Measurements from ENCODE around the gene PTX4.

Gene PTX4

DNA sequence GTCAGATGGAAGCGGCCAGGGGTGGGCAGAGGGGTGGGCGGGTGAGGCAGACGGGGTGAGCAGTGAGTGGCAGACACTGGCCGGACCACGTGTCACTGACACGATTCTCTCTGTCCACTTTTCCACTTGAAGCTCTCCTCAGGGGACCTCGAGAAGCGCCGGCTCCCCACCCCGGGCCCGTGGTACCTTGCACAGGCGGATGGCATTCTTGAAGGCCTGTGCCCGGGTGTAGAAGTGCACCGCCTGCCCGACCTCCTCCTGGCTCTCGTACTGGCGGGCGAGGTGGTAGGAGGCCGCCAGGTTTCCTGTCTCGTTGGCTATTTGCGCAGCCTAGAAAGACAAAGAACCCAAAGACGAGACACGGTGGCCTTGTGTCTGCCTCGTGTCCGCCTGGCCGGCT lies 35.6 kb upstream of the PTX4 start:
- no peak for DNase-seq (ENCODE audit: low spot score)

GRCh38 chr16:1523581-1524245 lies 35.0 kb upstream of the PTX4 start:
- DNase-seq (ENCODE audit: low spot score) = no peak

DNA sequence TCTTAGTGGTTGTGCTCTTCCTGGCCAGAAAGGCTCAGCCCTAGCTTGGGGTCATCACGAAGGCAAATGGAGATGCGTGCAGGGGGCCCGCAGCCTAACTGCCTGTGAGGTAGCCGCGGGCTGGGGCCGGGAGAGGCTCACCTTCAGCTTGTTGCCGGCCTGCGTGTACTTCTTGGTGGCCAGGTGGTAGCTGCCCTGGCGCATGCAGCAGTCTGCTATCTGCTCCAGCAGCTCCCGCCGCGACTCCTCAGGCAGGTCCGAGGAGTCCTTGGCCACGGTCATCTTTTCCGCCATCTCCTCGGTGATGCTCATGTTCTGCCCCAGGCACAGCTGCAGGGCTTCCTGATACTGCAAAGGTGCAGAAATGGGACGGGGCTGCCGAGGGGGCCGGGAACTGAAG lies 31.7 kb upstream of the PTX4 start:
- no peak for DNase-seq (ENCODE audit: low spot score)

DNA sequence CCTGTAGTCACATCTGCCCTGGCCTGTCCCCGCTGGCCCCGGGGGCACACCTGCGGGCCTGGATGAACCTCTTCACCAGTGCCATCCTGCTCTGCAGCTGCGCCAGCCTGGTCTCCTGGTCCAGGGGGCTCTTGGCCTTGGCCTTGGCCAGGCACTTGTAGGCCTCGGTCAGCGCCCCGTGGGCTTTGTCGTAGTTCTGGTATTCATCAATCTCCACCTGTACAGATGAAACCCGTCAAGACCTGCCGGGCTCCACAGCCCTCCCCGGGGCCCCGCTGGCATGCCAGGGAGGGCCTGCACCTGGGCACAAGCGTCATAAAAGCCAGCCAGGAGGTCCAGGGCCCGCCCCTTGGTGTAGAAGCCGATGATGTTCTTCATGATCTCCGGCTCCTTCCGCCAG lies 31.1 kb upstream of the PTX4 start:
- DNase-seq (ENCODE audit: low spot score) = no peak

GRCh38 chr16:1518626-1519135 lies 29.9 kb upstream of the PTX4 start:
- DNase-seq (ENCODE audit: low spot score) = no peak

- no peak for DNase-seq (ENCODE audit: low spot score)
Measured at GRCh38 chr16:1514507-1514906, 25.8 kb upstream of the PTX4 start.

GRCh38 chr16:1512774-1513173 lies 24.0 kb upstream of the PTX4 start:
- DNase-seq (ENCODE audit: low spot score) = no peak

DNA sequence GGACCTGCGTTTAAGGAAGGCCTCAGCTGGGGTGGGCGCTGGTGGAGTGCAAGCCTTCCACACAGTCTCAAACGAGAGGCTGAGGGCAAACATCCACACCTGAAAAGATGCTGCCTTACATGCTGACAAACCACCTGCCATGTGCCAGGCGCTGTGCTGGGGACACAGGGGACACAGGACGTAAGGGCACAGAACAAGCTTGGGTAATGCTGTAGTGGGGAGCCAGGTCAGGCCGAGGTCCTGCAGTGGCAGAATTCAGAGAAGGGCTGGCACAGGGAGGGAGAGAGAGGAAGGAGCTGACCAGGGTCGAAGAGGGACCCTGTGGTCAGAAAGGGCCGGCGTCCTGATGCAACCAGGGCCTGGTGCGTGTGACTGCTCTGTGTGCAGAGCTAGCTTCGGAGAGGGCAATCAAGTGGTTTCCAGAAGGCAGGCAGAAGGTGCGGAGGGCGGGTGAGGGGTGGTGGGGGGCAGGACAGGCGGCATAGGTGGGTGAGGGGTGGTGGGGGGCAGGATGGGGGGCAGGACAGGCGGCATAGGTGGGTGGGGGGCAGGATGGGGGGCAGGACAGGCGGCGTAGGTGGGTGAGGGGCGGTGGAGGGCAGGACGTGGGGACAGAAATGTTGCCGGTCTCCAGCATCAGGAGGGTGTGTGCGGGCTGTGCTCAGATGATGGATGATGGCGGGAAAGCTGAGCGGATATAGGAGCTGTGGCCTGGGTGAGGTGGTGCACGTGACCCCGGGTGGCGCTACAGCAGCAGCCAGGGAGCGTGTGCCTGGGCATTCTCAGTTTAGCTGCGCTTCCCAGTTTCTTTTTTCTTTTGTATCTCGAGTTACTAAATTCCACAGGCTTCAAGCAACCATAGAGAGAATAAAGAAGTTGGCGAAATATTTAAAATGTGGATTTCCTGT lies 23.2 kb upstream of the PTX4 start:
- no peak for DNase-seq (ENCODE audit: low spot score)

DNA sequence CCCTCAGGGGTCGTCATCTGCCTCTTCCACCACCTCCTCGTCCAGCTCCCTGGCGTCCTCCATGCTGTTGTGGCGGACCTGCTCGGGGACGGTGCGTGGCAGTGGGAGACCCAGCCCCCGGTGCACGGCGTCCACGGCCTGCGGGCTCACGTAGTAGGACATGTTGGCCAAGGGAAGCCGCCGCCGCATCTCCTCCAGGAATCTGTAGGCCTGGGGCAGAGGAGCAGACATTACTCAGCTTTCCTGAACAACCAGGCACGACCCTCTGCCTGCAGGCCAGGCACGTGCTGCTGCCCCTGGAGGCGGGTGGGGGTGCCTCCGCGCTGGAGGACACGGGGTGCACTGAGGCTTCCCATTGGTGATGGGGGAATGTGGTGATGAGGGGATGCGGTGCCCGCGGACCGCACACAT lies 22.2 kb upstream of the PTX4 start:
- no peak for DNase-seq (ENCODE audit: low spot score)

- no peak for DNase-seq (ENCODE audit: low spot score)
Measured at GRCh38 chr16:1510272-1510671, 21.5 kb upstream of the PTX4 start.

DNA sequence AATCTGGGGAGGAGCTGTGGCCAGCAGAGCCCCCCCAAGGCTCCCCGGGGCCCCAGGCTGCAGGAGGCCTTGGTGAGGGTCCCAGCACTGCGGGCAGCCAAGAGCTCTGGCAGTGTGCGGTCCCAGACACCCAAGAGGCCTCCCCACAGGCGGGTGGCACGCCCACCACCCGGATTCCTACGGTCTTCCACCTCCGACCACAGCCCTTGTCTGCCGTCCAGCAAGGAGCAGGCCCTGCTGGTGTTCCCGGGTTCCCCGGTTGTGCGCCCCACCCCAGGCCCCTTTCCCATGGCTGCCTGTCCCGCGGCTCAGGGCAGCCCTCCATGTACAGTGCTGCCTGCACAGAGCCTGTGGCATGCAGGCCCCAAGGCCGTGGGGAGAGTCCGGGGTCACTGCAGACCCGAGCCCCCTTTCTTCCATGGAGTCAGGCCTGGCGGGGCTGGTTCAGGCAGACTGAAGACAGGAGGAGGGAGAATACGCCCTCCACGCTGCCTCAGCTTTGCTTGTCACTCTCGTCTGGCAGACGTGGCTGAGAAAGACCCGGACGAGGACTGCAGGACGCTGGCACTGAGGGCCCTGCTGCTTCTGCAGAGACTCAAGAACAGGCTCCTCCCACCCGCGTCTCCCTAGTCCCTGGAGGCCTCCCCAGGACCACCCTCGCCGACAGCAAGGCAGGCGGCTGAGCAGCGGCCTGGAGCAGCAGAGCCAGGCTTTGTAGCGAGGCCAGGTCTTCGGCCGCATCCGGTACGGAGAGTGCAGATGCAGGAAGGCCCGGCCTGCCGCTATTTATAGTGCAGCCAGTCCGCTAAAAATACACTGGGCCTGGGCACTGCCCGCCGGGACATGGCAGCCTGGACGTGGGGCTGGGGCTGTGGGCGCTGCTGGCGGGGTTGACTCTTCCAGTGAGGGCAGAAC lies 20.8 kb upstream of the PTX4 start:
- no peak for DNase-seq (ENCODE audit: low spot score)

GRCh38 chr16:1508494-1509187 lies 19.9 kb upstream of the PTX4 start:
- no peak for DNase-seq (ENCODE audit: low spot score)

GRCh38 chr16:1506494-1507213 lies 17.9 kb upstream of the PTX4 start:
- no peak for DNase-seq (ENCODE audit: low spot score)

GRCh38 chr16:1505912-1506311 lies 17.2 kb upstream of the PTX4 start:
- DNase-seq (ENCODE audit: low spot score) = no peak

DNA sequence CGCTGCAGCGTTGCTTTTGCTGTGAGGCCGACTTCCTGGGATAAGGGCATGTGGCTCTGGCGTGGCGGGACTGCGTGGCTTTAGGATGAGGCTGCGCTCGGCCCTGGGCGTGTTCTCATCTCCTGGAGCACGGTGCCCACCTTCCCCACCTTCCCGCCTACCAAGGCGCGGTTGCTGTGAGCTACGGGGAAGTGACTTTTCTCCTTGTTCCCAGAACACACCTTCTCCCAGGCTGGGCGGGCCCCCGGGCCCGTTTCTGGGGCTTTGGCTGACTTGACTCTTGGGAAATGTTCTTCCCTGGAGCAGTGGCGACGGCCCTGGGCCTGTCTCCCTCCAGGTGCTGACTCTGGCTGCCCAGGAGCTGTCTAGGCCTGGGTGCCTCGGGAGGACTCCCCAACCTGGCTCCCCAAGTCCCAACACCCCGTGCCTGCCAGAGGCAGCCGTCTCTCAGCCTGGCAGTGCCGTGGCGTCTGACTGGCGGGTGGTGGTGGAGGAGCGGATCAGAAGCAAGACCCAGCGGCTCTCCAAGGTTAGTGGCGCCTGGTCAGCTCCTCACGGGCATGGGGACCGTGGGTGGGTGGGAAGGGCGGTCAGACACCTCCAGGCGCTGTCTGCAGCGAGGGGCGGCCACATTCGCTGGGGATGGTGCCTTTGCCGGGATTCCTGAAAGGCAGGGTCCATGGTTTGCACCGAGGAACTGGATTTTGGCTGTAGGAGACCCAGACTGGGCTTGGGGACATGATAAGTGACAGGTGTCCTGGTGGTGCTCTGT lies 16.5 kb upstream of the PTX4 start:
- DNase-seq (ENCODE audit: low spot score) = no peak

DNA sequence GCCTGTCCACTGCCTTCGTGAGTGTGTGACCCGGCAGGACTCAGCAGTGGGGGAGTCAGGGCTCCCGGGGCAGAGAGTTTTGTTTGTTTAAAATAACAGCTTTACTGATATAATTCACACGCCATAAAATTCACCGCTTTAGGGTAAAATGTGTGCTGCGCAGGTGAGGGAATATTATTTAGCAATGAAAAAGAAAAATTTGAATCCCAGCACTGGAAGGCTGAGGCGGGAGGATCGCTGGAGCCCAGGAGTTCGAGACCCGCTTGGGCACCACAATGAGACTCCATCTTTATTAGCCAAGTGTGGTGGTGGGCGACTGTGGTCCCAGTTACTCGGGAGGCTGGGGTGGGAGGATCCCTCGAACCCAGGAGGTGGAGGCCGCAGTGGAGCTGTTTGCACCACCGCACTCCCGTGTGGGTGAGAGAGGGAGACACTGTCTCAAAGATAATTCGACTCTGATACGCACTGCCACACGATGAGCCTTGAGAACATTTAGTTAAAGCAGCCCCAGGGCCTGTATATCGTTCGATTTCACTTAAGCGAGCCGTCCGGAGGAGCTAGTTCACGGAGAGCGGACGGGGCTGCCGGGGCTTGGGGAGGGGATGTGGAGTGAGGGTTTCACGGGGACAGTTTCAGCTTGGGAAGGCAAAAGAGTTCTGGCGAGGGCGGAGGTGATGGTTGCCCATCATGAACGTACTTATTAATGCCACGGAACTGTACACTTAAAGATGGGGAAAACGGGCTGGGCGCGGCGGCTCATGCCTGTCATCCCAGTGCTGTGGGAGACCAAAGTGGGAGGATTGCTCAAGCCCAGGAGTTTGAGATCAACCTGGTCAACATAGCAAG lies 14.6 kb upstream of the PTX4 start:
- DNase-seq (ENCODE audit: low spot score) = no peak

DNA sequence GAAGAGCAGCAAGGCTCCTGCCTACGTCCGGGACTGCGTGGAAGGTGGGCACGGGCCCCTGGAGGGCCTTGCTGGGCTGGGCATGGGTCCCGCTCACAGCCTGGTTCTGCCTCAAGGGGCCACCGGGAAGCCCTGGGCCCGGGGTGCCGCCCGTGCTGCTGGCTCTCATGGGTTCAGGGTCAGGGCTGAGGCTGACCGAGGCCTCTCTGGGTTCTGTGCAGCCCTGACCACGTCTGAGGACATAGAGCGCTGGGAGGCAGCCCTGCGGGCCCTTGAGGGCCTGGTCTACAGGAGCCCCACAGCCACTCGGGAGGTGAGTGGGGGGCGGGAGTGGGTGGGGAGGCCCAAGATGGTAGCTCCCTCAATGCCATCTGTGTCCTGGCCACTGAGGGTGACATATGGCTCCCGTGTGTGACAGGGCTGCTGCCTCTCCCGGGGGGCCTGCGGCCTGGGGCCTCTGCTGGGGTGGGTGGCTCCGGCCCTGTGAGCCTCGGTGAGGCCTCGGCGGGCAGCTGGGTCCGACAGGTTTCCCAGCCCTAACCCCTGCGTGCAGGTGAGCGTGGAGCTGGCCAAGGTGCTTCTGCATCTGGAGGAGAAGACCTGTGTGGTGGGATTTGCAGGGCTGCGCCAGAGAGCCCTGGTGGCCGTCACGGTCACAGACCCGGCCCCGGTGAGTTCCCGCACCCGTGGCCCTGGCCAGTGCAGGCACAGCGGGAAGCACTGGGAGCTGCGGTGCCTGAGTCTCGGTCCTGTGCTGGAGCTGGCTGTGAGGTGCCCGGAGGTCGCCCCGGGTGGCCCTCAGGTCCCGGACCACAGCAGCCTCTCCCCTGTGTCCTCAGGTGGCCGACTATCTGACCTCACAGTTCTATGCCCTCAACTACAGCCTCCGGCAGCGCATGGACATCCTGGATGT lies 13.6 kb upstream of the PTX4 start:
- DNase-seq (ENCODE audit: low spot score) = no peak

- no peak for DNase-seq (ENCODE audit: low spot score)
Measured at GRCh38 chr16:1501630-1502029, 12.9 kb upstream of the PTX4 start.

Data from kidney tubule cell (primary cell).